ENCODE results near the gene CCDC146. TPM values are rescaled to one million over a fixed set of nuclear protein-coding genes. Genes with fewer than 3 reads are reported as not detected.
"Not testable (repeated sequence)": the region's sequence is repeated elsewhere in the genome, so short reads cannot be mapped to it uniquely, and the experiment has no call there.

CCDC146 gene
- total RNA-seq, 4 donors from 2014 or later, result 14.7 to 23.6 (median 17.6) TPM

GRCh38 chr7:77108362-77108761 lies 14.1 kb upstream of the CCDC146 start:
- not testable (repeated sequence) for H3K4me3 ChIP-seq; DNase-seq (ENCODE audit: low spot score in 2 of 2); H3K4me1 ChIP-seq; H3K27ac ChIP-seq; H3K27me3 ChIP-seq; H3K9me3 ChIP-seq; H3K36me3 ChIP-seq
- 82 to 94% methylated on average over 1 of the region's 1 CpG for WGBS, 2 donors

- DNase-seq (ENCODE audit: low spot score in 2 of 2); H3K27ac ChIP-seq; H3K4me1 ChIP-seq; H3K9me3 ChIP-seq; H3K36me3 ChIP-seq; H3K27me3 ChIP-seq; H3K4me3 ChIP-seq: not testable (repeated sequence)
- TF ChIP-seq CTCF (IDR thresholded peaks at IDR 0.05), result peak in 3 of 5 experiments; percentile 9 to 12 (median 10)
- WGBS, 2 donors, result 25 to 32% methylated on average over 2 of the region's 2 CpGs
Measured at GRCh38 chr7:77112719-77113306, 9.6 kb upstream of the CCDC146 start.

- H3K4me1 ChIP-seq, result peaks cover 0 to 27% (median 10%) of the 10 kb centered on the region in 4 donors
- TF ChIP-seq CTCF (IDR thresholded peaks at IDR 0.05), result peak in 1 of 5 experiments; percentile 8
- not testable (repeated sequence) for H3K36me3 ChIP-seq; DNase-seq (ENCODE audit: low spot score in 2 of 2); H3K27ac ChIP-seq; H3K27me3 ChIP-seq; H3K4me3 ChIP-seq; H3K9me3 ChIP-seq
- 9 to 10% methylated on average over 1 of the region's 1 CpG for WGBS, 2 donors
Measured at GRCh38 chr7:77125486-77125885, 3.1 kb downstream of the CCDC146 start.

- WGBS, 2 donors, result 42 to 67% methylated on average over 2 to 9 of the region's 9 CpGs
- not testable (repeated sequence) for H3K4me3 ChIP-seq; H3K9me3 ChIP-seq; DNase-seq (ENCODE audit: low spot score in 2 of 2); H3K36me3 ChIP-seq; H3K27me3 ChIP-seq
- Histone ChIP-seq H3K4me1 (peaks cover 0 to 18% (median 8%) of the 10 kb centered on the region in 4 donors), H3K27ac (peak overlapping the region in 3 of 4 donors; percentile 4 to 86 (median 34))
Measured at GRCh38 chr7:77127009-77127408, 4.6 kb downstream of the CCDC146 start.

GRCh38 chr7:77128582-77129410 lies 6.4 kb downstream of the CCDC146 start:
- not testable (repeated sequence) for H3K36me3 ChIP-seq; H3K27me3 ChIP-seq; DNase-seq (ENCODE audit: low spot score in 2 of 2); H3K9me3 ChIP-seq
- Histone ChIP-seq H3K27ac (peak overlapping the region in 3 of 4 donors; percentile 17 to 86 (median 71)), H3K4me3 (peak overlapping the region in 1 of 4 donors; percentile 12), H3K4me1 (peaks cover 0 to 18% (median 8%) of the 10 kb centered on the region in 4 donors)
- WGBS, 2 donors, result 24 to 35% methylated on average over 5 of the region's 7 CpGs

- H3K4me1 ChIP-seq, result peaks cover 0 to 15% (median 8%) of the 10 kb centered on the region in 4 donors
- DNase-seq (ENCODE audit: low spot score in 2 of 2); H3K27ac ChIP-seq; H3K27me3 ChIP-seq; H3K36me3 ChIP-seq; H3K9me3 ChIP-seq; H3K4me3 ChIP-seq: not testable (repeated sequence)
- 83 to 90% methylated on average over 2 of the region's 3 CpGs for WGBS, 2 donors
Measured at GRCh38 chr7:77131781-77132180, 9.4 kb downstream of the CCDC146 start.

GRCh38 chr7:77138668-77139067 lies 16.3 kb downstream of the CCDC146 start:
- not testable (repeated sequence) for H3K36me3 ChIP-seq; H3K4me1 ChIP-seq; DNase-seq (ENCODE audit: low spot score in 2 of 2); H3K4me3 ChIP-seq; H3K27me3 ChIP-seq; H3K9me3 ChIP-seq; H3K27ac ChIP-seq
- WGBS, 2 donors, result 75 to 77% methylated on average over 2 of the region's 2 CpGs

- H3K4me3 ChIP-seq; H3K4me1 ChIP-seq; H3K27me3 ChIP-seq; H3K36me3 ChIP-seq; H3K27ac ChIP-seq; DNase-seq (ENCODE audit: low spot score in 2 of 2): not testable (repeated sequence)
- WGBS, 2 donors, result 69 to 72% methylated on average over 4 of the region's 4 CpGs
- H3K9me3 ChIP-seq, result peaks cover 0 to 13% (median 2%) of the 10 kb centered on the region in 4 donors
Measured at GRCh38 chr7:77140291-77140690, 17.9 kb downstream of the CCDC146 start.

GRCh38 chr7:77152232-77152631 lies 29.8 kb downstream of the CCDC146 start:
- not testable (repeated sequence) for DNase-seq (ENCODE audit: low spot score in 2 of 2); H3K36me3 ChIP-seq; H3K27ac ChIP-seq

GRCh38 chr7:77154917-77155464 lies 32.6 kb downstream of the CCDC146 start:
- not testable (repeated sequence) for DNase-seq (ENCODE audit: low spot score in 2 of 2); H3K4me3 ChIP-seq; H3K9me3 ChIP-seq; H3K27me3 ChIP-seq; H3K36me3 ChIP-seq; H3K27ac ChIP-seq
- H3K4me1 ChIP-seq, result peaks cover 0 to 12% (median 3%) of the 10 kb centered on the region in 4 donors
- 37 to 63% methylated on average over 3 of the region's 3 CpGs for WGBS, 2 donors

More at GRCh38 chr7:77152232-77152631, 29.8 kb downstream of the CCDC146 start:
- not testable (repeated sequence) for H3K4me3 ChIP-seq, H3K4me1 ChIP-seq, H3K27me3 ChIP-seq, H3K9me3 ChIP-seq

- H3K9me3 ChIP-seq; H3K36me3 ChIP-seq; H3K4me3 ChIP-seq; H3K27me3 ChIP-seq; H3K27ac ChIP-seq; DNase-seq (ENCODE audit: low spot score in 2 of 2): not testable (repeated sequence)
- H3K4me1 ChIP-seq, result peaks cover 0 to 12% (median 3%) of the 10 kb centered on the region in 4 donors
- 83 to 89% methylated on average over 4 of the region's 5 CpGs for WGBS, 2 donors
Measured at GRCh38 chr7:77155601-77156377, 33.4 kb downstream of the CCDC146 start.
